Stimulated activated CD8-positive, alpha-beta memory T cell treated with anti-CD3 and anti-CD28 coated beads, Interleukin-7, amount 100 ng/mL, for 48 hours (primary cell): ENCODE results near the gene CENPN.

Experiments
- DNase-seq, 2 donors: peaks; one replicate each; pipeline ENCODE4 v3.0.0-alpha.2; 2020; ENCODE audit warnings: low read depth in 1 of 2; ENCODE audit errors: extremely low read depth in 1 of 2

Gene CENPN

DNA sequence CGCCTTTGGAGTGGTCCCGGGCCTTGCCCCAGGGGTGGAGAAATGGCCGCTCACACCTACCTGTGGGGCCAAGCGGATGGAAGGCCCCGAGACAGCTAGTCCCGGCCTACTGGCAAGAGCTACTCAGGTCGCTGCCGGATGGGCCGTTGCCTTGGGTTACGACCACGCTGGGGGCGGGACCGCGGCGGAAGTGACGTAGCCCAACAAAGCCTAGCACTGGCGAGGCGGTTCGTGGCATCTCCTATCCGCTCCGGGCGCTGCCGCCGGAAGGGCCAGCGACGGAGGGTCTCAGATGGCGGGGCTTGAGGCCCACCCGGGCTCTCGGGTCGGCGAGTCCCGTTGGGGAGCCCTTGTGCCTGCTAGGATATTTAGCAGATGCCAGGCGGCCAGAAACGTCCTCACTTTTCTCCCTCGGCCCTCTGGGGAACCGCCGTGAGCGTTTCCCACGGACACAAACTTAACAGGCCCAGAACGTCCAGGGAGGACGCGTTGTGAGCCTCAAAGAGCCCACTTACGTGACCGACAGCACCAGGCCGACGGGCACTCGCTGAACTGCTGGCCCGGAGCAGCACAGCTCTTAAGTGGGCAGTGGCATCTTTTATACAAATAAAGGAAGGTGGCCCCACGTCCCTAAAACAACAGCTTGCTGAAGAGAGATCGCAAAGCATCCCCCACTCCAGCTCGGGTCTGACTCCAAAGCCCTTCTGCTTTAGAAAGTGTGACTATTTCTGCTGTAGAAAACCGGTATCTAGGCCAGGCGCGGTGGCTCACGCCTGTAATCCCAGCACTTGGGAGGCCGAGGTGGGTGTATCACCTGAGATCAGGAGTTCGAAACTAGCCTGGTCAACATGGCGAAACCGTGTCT is 70.3 kb downstream of the CENPN start, which contains the start of gene C16orf46:
TSS of gene C16orf46 (minus strand) at position 163 of the 865 bp plus-strand sequence. CDS start 13,283 bp downstream, outside the sequence.
- DNase-seq: peak; percentile 95 to 96

DNA sequence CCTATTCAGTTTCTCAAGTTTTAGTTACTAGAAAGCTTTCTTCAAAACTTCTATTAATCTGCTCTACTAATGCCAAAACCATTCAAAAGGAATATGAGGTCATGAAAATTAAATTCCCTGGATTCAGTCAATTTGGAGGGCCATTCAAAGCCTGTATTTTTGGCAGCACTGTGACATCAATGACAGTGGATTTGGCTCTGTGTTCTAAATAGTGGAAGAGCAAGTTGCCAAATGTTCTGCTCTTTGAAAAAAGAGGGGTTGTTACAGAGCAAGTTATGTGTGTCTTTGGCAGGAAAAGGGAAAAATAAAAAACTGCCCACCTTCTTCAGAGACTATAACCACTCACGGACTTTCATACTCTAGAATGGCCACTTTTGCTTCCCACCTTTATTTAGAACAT is 73.2 kb downstream of the CENPN start:
- no peak for DNase-seq

DNA sequence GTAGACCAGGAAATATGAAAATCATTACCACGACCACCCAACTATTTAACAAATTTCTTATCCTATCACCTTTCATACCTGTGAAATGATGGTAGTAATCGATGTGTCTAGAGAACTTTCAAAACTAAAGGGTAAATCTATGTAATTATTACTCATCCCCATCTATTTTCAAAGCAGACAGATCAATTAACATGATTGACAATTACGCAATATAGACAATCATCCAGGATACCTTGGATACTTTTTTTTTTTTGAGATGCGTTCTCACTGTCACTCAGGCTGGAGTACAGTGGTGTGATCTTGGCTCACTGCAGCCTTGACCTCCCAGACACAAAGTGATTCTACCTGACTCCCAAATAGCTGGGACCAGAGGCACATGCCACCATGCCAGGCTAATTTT is 74.0 kb downstream of the CENPN start:
- DNase-seq: no peak
